Urinary bladder (tissue), 4 donors: ENCODE measurements around the gene ST6GALNAC4. TPM values are rescaled to one million over a fixed set of nuclear protein-coding genes. Genes with fewer than 3 reads are reported as not detected.

Source experiments
- DNase-seq: peaks from one replicate; pipeline ENCODE4 v3.0.0-alpha.2; 2015; ENCODE audit errors: extremely low spot score
- H3K27ac ChIP-seq: one replicate; pipeline ENCODE4 v1.5.1; 2013; ENCODE audit warnings: low read depth, mild to moderate bottlenecking, moderate library complexity
- H3K36me3 ChIP-seq: one replicate; pipeline ENCODE4 v1.6.1; 2013; ENCODE audit warnings: mild to moderate bottlenecking, moderate library complexity; ENCODE audit not compliant: insufficient read depth
- H3K4me1 ChIP-seq: one replicate; pipeline ENCODE4 v1.6.1; 2013; ENCODE audit warnings: mild to moderate bottlenecking, moderate library complexity; ENCODE audit not compliant: insufficient read depth
- H3K4me3 ChIP-seq: one replicate; pipeline ENCODE4 v1.5.1; 2013; ENCODE audit warnings: low read depth, low read length
- WGBS: extraction: QIAGEN DNeasy Blood & Tissue Kit; methylation state at CpG from one replicate; pipeline ENCODE4 v1.1.7; 2013; 5-methylcytosine and 5-hydroxymethylcytosine counted together
- polyA plus RNA-seq: library from polyadenylated mRNA; stranded (reverse); fragments of 200-250 nt; gene quantifications from one replicate; pipeline ENCODE4 v1.2.3, GENCODE V29; 2013
- small RNA-seq: library from RNA; depleted of rRNA; stranded (forward); fragments of <200 nt; gene quantifications from one replicate; pipeline ENCODE3, GENCODE V24; 2014
- total RNA-seq: library from RNA; depleted of rRNA; stranded (reverse); fragments of >200 nt; gene quantifications from one replicate; pipeline ENCODE4 v1.2.3, GENCODE V29; 2014
- donor health status: healthy with polysubstance abuse.
- donor health status: healthy.

ST6GALNAC4 gene
- total and polyA plus RNA-seq, 2 donors = 6.8 to 35.1 TPM

- H3K36me3 ChIP-seq = no peaks in the 10 kb centered on the region
- H3K4me3 ChIP-seq = no peak overlapping the region
- no peak for DNase-seq
- no peak overlapping the region for H3K27ac ChIP-seq
- H3K4me1 ChIP-seq = no peaks in the 10 kb centered on the region
- 84% methylated on average over 30 of the region's 30 CpGs for WGBS
Measured at GRCh38 chr9:127867356-127868277, 49.2 kb downstream of the ST6GALNAC4 start.

- H3K4me3 ChIP-seq = no peak overlapping the region
- H3K36me3 ChIP-seq = no peaks in the 10 kb centered on the region
- no peak for DNase-seq
- 93% methylated on average over 13 of the region's 13 CpGs for WGBS
- no peak overlapping the region for H3K27ac ChIP-seq
- no peaks in the 10 kb centered on the region for H3K4me1 ChIP-seq
Measured at GRCh38 chr9:127866535-127866934, 50.3 kb downstream of the ST6GALNAC4 start.

GRCh38 chr9:127865645-127866464, 51.0 kb downstream of the ST6GALNAC4 start:
- 71% methylated on average over 19 of the region's 19 CpGs for WGBS
- H3K4me3 ChIP-seq = no peak overlapping the region
- no peaks in the 10 kb centered on the region for H3K4me1 ChIP-seq
- DNase-seq = no peak
- H3K36me3 ChIP-seq = no peaks in the 10 kb centered on the region
- H3K27ac ChIP-seq = no peak overlapping the region

- WGBS = 78% methylated on average over 13 of the region's 13 CpGs
- Histone ChIP-seq H3K36me3 (no peaks in the 10 kb centered on the region), H3K4me1 (no peaks in the 10 kb centered on the region), H3K4me3 (no peak overlapping the region), H3K27ac (no peak overlapping the region)
- DNase-seq = no peak
Measured at GRCh38 chr9:127863191-127863621, 53.6 kb downstream of the ST6GALNAC4 start.

GRCh38 chr9:127862075-127863011, 54.5 kb downstream of the ST6GALNAC4 start:
- DNase-seq = no peak
- Histone ChIP-seq H3K27ac (peak overlapping the region; percentile 75), H3K4me1 (no peaks in the 10 kb centered on the region), H3K4me3 (no peak overlapping the region), H3K36me3 (no peaks in the 10 kb centered on the region)
- WGBS = 48% methylated on average over 29 of the region's 29 CpGs

- Histone ChIP-seq H3K36me3 (no peaks in the 10 kb centered on the region), H3K27ac (no peak overlapping the region), H3K4me3 (no peak overlapping the region), H3K4me1 (no peaks in the 10 kb centered on the region)
- no peak for DNase-seq
- WGBS = 96% methylated on average over 11 of the region's 11 CpGs
Measured at GRCh38 chr9:127860779-127861178, 56.1 kb downstream of the ST6GALNAC4 start.

GRCh38 chr9:127860260-127860659, 56.6 kb downstream of the ST6GALNAC4 start:
- no peaks in the 10 kb centered on the region for H3K4me1 ChIP-seq
- WGBS = 57% methylated on average over 8 of the region's 8 CpGs
- no peaks in the 10 kb centered on the region for H3K36me3 ChIP-seq
- no peak for DNase-seq
- no peak overlapping the region for H3K4me3 ChIP-seq
- H3K27ac ChIP-seq = no peak overlapping the region

GRCh38 chr9:127858041-127858512, 58.8 kb downstream of the ST6GALNAC4 start:
- no peaks in the 10 kb centered on the region for H3K4me1 ChIP-seq
- no peaks in the 10 kb centered on the region for H3K36me3 ChIP-seq
- DNase-seq = no peak
- no peak overlapping the region for H3K4me3 ChIP-seq
- WGBS = 44% methylated on average over 12 of the region's 12 CpGs
- no peak overlapping the region for H3K27ac ChIP-seq

Small RNA genes within 50 kb of the gene (small RNA-seq; reads per million reads assigned to genes)
- not detected for gene MIR4672

Other genes starting within 250 kb of the ST6GALNAC4 start
- gene CFAP157, start 210.1 kb downstream of the ST6GALNAC4 start, total RNA-seq = not detected
- gene CFAP157, start 210.1 kb downstream of the ST6GALNAC4 start, polyA plus RNA-seq = 0.23 TPM
- 5.7 TPM for gene PTRH1, start 201.4 kb downstream of the ST6GALNAC4 start, total RNA-seq
- gene PTRH1, start 201.4 kb downstream of the ST6GALNAC4 start, polyA plus RNA-seq = 29.8 TPM
- not detected for gene TTC16, start 201.0 kb downstream of the ST6GALNAC4 start, total RNA-seq
- gene TTC16, start 201.0 kb downstream of the ST6GALNAC4 start, polyA plus RNA-seq = not detected
- 3.8 TPM for gene TOR2A, start 181.7 kb downstream of the ST6GALNAC4 start, total RNA-seq
- gene TOR2A, start 181.7 kb downstream of the ST6GALNAC4 start, polyA plus RNA-seq = 16.5 TPM
- 11.6 TPM for gene SH2D3C, start 138.4 kb downstream of the ST6GALNAC4 start, total RNA-seq
- gene SH2D3C, start 138.4 kb downstream of the ST6GALNAC4 start, polyA plus RNA-seq = 16.6 TPM
- 30.1 TPM for gene CDK9, start 131.0 kb downstream of the ST6GALNAC4 start, total RNA-seq
- gene CDK9, start 131.0 kb downstream of the ST6GALNAC4 start, polyA plus RNA-seq = 66.2 TPM
- 18.6 TPM for gene FPGS, start 114.2 kb downstream of the ST6GALNAC4 start, total RNA-seq
- 57.7 TPM for gene FPGS, start 114.2 kb downstream of the ST6GALNAC4 start, polyA plus RNA-seq
- gene ENG, start 62.4 kb downstream of the ST6GALNAC4 start, total RNA-seq = 16.4 TPM
- 196 TPM for gene ENG, start 62.4 kb downstream of the ST6GALNAC4 start, polyA plus RNA-seq
- gene AK1, start 39.4 kb downstream of the ST6GALNAC4 start, total RNA-seq = 27.3 TPM
- gene AK1, start 39.4 kb downstream of the ST6GALNAC4 start, polyA plus RNA-seq = 57.2 TPM
- 17.7 TPM for gene ST6GALNAC6, start 17.4 kb downstream of the ST6GALNAC4 start, total RNA-seq
- 105 TPM for gene ST6GALNAC6, start 17.4 kb downstream of the ST6GALNAC4 start, polyA plus RNA-seq
- 0.48 TPM for gene PIP5KL1, start 13.7 kb upstream of the ST6GALNAC4 start, total RNA-seq
- gene PIP5KL1, start 13.7 kb upstream of the ST6GALNAC4 start, polyA plus RNA-seq = 1.4 TPM
- gene DPM2, start 20.8 kb upstream of the ST6GALNAC4 start, total RNA-seq = 7.5 TPM
- 32.1 TPM for gene DPM2, start 20.8 kb upstream of the ST6GALNAC4 start, polyA plus RNA-seq
- 30.4 TPM for gene EEIG1, start 63.9 kb upstream of the ST6GALNAC4 start, total RNA-seq
- 67.1 TPM for gene EEIG1, start 63.9 kb upstream of the ST6GALNAC4 start, polyA plus RNA-seq
- 6.9 TPM for gene NAIF1, start 150.3 kb upstream of the ST6GALNAC4 start, total RNA-seq
- 8.2 TPM for gene NAIF1, start 150.3 kb upstream of the ST6GALNAC4 start, polyA plus RNA-seq
- gene SLC25A25, start 151.2 kb upstream of the ST6GALNAC4 start, total RNA-seq = 14.4 TPM
- gene SLC25A25, start 151.2 kb upstream of the ST6GALNAC4 start, polyA plus RNA-seq = 23.1 TPM
- 21.1 TPM for gene PTGES2, start 210.7 kb upstream of the ST6GALNAC4 start, total RNA-seq
- gene PTGES2, start 210.7 kb upstream of the ST6GALNAC4 start, polyA plus RNA-seq = 59.6 TPM
- gene LCN2, start 232.4 kb upstream of the ST6GALNAC4 start, total RNA-seq = 1.9 TPM
- 23.0 TPM for gene LCN2, start 232.4 kb upstream of the ST6GALNAC4 start, polyA plus RNA-seq
- 25.7 TPM for gene BBLN, start 243.2 kb upstream of the ST6GALNAC4 start, total RNA-seq
- 144 TPM for gene BBLN, start 243.2 kb upstream of the ST6GALNAC4 start, polyA plus RNA-seq